GM18951 (cell line): Measurements from ENCODE around the gene SPEF2.

Experiments
- POLR2A ChIP-seq: IDR thresholded peaks from 4 replicates; pipeline ENCODE4 v1.6.1; 2011; ENCODE audit warnings: mild to moderate bottlenecking; ENCODE audit not compliant: insufficient read length, insufficient read depth; ENCODE audit errors: extremely low read depth
- in situ Hi-C: fragments of 300-500 bp; cut with MboI; formaldehyde crosslinking; loops from one replicate; pipeline ENCODE4 v1.12.0; 2022; ENCODE audit warnings: low sequenced_read_pairs, mixed read lengths, inconsistent platforms; ENCODE audit not compliant: unreplicated experiment

The SPEF2 gene

GRCh38 chr5:35765921-35766320, 148.3 kb downstream of the SPEF2 start:
- in situ Hi-C loops = no loop called here

GRCh38 chr5:35771300-35771699, 153.6 kb downstream of the SPEF2 start:
- in situ Hi-C loops = no loop called here
- TF ChIP-seq POLR2A = no peak

More at GRCh38 chr5:35765921-35766320, 148.3 kb downstream of the SPEF2 start:
- no peak for TF ChIP-seq POLR2A

GRCh38 chr5:35771839-35772238, 154.2 kb downstream of the SPEF2 start:
- TF ChIP-seq POLR2A = no peak
- in situ Hi-C loops = no loop called here

- TF ChIP-seq POLR2A = no peak
- in situ Hi-C loops = no loop called here
Measured at GRCh38 chr5:35773967-35774366, 156.3 kb downstream of the SPEF2 start.

GRCh38 chr5:35776757-35777156, 159.1 kb downstream of the SPEF2 start:
- in situ Hi-C loops = loop anchor here (5.0 kb wide), 1 partner anchor 151 kb away; no protein-coding TSS in a partner anchor
- TF ChIP-seq POLR2A = no peak

DNA sequence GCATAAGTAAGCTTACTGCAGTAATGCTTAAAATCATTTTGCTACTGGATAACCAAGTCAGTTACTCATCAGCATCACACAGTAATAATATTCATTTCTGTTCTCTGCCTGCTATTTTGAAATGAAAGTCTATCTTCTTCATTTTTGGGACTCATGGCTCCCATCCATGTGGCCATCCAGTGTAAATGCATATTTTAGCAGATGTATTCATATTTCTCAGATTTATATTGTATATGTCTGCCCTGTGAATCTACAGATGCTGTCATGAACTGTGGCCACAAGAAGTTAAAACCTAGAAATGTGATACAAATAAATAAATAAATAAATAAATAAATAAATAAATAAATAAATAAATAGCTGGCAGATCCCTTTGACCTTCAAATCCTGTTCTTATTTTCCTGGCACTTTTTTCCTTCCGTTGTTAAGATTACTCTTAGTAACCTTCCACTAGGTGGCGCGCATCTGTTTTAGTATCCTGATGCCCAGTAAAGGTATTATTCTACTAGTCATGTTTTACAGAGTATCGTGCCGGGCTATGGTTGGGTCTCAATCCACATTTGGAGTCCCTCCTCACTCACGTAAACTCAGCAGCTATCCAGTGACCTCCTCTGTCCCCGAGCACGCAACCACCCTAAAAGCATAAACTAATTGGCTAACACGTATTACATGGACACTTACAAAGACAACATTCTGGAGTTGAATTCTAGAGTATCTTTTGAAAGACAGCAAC, 159.9 kb downstream of the SPEF2 start:
- in situ Hi-C loops = loop anchor here (5.0 kb wide), 1 partner anchor 150 kb away; no protein-coding TSS in a partner anchor
- no peak for TF ChIP-seq POLR2A

- in situ Hi-C loops = loop anchor here (5.0 kb wide), 1 partner anchor 149 kb away; no protein-coding TSS in a partner anchor
- TF ChIP-seq POLR2A = no peak
Measured at GRCh38 chr5:35778259-35778769, 160.7 kb downstream of the SPEF2 start.

- no peak for TF ChIP-seq POLR2A
- in situ Hi-C loops = no loop called here
Measured at GRCh38 chr5:35780236-35780635, 162.6 kb downstream of the SPEF2 start.

GRCh38 chr5:35781181-35781790, 163.6 kb downstream of the SPEF2 start:
- no peak for TF ChIP-seq POLR2A
- in situ Hi-C loops = no loop called here

DNA sequence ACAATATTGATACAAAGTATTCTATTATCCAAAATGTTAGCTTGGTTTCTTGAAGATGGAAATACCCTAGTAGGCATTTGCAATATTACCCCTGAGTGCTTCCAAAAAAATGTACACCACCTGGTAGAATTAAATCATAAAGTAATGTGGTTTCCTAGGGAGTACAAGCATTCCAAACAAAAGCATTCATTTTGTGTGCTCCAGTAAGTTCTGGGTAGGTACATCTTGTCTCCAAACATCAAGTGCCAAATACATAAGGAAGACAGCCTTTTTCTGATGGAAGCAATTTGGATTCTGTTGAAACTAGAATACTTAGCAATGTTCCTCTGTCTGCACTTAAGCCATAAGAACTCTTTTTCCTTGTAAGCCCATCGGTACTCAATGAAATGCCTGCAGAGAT, 165.9 kb downstream of the SPEF2 start:
- TF ChIP-seq POLR2A = no peak
- in situ Hi-C loops = no loop called here

GRCh38 chr5:35785601-35786085, 168.0 kb downstream of the SPEF2 start:
- in situ Hi-C loops = no loop called here
- TF ChIP-seq POLR2A = no peak

DNA sequence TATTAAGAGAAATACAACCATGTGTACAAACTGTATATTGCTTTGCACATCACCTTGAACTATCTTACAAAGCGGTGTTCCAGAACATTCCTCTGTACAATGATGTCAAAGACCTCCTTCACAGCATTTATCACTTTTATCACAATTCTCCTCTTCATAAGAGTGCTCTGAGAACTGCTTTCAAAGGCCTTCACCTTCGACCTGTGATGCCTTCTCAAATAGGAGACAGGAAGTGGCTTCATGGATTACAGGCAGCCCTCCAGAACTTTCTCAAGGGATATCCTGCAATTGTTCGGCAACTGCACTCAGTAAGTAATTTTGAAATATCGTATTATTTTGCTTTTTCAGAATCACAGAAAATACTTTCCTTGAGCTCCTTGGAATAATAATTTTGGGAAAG, 171.1 kb downstream of the SPEF2 start:
- no peak for TF ChIP-seq POLR2A
- in situ Hi-C loops = no loop called here

DNA sequence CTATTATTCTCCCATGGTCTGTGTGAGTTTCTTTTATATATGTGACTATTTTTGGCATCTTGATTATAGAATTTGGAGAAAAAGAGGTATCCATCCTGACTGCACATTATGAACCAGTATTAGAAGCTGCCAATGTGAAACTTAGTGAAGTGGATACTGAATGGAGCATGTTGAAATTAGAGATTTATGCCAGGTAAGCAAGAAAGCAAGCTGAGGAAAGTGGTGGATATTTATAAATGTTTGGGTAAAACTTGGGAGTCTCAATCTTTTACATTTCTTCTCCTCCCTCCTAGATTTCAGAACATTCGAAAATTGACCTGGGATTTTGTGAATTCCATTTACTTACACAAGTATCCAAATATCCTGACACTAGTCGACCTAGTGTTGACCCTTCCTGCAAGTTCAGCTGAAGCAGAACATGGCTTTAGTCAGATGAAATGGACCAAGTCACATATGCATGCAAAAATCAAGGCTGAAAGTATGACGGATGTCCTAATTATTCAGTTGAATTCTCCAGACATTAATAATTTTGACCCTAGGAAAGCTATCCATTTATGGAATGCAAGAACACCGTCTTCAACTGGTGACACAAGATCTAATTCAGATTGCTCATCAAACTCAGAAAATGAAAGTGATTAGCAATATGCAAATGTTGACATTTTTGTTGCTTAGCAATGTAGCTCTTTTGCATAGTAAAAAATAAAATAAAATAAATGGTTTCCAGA, 172.2 kb downstream of the SPEF2 start:
- TF ChIP-seq POLR2A = no peak
- in situ Hi-C loops = no loop called here
